ENCODE results near the gene WDR62. TPM values are rescaled to one million over a fixed set of nuclear protein-coding genes. Genes with fewer than 3 reads are reported as not detected.

WDR62 gene
- total RNA-seq, 3 donors from 2014 or later (not counting 1 experiment from before 2014, with no cell fraction given), result 3.9 to 5.9 (median 4.8) TPM

DNA sequence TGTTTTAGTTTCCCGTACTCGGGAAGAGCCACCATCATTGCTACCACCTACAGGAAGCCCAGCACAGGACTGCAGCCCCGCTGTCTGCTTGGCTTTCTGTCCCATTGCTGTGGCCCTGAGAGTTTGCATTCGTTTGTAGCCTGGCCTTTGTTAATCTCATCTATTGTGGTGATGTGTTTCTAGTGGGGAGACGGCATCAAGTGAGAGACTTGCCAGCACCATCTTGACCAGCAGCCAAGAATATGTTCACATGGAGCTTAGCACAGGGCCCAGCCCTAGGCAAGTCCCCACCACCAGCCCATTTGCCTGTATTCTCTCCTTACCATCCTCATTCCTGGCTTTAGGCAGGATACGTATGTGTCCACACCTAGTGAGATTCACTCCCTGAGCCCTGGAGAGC lies 39.0 kb downstream of the WDR62 start:
- TF ChIP-seq, protein P1, sequence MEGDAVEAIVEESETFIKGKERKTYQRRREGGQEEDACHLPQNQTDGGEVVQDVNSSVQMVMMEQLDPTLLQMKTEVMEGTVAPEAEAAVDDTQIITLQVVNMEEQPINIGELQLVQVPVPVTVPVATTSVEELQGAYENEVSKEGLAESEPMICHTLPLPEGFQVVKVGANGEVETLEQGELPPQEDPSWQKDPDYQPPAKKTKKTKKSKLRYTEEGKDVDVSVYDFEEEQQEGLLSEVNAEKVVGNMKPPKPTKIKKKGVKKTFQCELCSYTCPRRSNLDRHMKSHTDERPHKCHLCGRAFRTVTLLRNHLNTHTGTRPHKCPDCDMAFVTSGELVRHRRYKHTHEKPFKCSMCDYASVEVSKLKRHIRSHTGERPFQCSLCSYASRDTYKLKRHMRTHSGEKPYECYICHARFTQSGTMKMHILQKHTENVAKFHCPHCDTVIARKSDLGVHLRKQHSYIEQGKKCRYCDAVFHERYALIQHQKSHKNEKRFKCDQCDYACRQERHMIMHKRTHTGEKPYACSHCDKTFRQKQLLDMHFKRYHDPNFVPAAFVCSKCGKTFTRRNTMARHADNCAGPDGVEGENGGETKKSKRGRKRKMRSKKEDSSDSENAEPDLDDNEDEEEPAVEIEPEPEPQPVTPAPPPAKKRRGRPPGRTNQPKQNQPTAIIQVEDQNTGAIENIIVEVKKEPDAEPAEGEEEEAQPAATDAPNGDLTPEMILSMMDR (IDR thresholded peaks at IDR 0.05), result no peak
- Mint-ChIP-seq H3K27me3 (ENCODE audit: low read depth in 2 of 2) (no peaks in the 10 kb centered on the region), H3K9me3 (no peaks in the 10 kb centered on the region), H3K4me1 (no peaks in the 10 kb centered on the region), H3K27ac (no peak overlapping the region), H3K36me3 (no peaks in the 10 kb centered on the region), H3K4me3 (no peak overlapping the region)
- no peaks in the 10 kb centered on the region for H3K9me3 ChIP-seq (ENCODE audit: control insufficient read depth, insufficient read depth, low read length)
- ATAC-seq (no peak), DNase-seq (no peak)
- intact Hi-C loops (cut with micrococcal nuclease), result no loop called here
- 98% methylated on average over 5 of the region's 6 CpGs for WGBS (ENCODE audit: insufficient coverage)
- no peaks in the 10 kb centered on the region for H3K4me1 ChIP-seq (ENCODE audit: control insufficient read depth, insufficient read depth, low read length)
- H3K4me3 ChIP-seq (ENCODE audit: low read length), result no peak overlapping the region
- H3K27ac ChIP-seq (ENCODE audit: low read length), result no peak overlapping the region
- H3K27me3 ChIP-seq (ENCODE audit: control insufficient read depth, insufficient read depth, low read length), result no peaks in the 10 kb centered on the region
- no peaks in the 10 kb centered on the region for H3K36me3 ChIP-seq (ENCODE audit: control insufficient read depth, insufficient read depth, low read length)

DNA sequence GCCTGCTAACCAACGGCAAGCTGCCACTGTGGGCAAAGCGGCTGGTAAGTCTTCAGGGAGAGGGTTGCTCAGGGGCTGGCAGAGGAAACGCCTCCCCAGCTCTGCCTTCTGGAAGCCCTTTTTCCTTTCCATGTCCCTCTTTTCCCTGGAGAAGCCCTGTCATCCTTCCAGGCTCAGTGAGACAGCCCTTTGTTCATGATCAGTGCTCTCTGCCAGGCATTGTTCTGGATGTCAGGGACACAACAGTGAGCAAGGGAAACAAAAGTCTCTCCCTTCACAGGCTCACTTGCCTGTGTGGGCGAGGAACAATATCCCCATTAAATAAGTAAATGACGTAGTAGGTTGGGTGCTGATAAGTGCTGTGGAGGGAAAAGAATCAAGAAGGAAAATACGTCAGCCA lies 42.3 kb downstream of the WDR62 start:
- Histone ChIP-seq H3K27ac (ENCODE audit: low read length) (no peak overlapping the region), H3K4me3 (ENCODE audit: low read length) (no peak overlapping the region), H3K4me1 (ENCODE audit: control insufficient read depth, insufficient read depth, low read length) (no peaks in the 10 kb centered on the region), H3K27me3 (ENCODE audit: control insufficient read depth, insufficient read depth, low read length) (no peaks in the 10 kb centered on the region), H3K36me3 (ENCODE audit: control insufficient read depth, insufficient read depth, low read length) (no peaks in the 10 kb centered on the region), H3K9me3 (ENCODE audit: control insufficient read depth, insufficient read depth, low read length) (no peaks in the 10 kb centered on the region)
- Mint-ChIP-seq H3K4me1 (no peaks in the 10 kb centered on the region), H3K27me3 (ENCODE audit: low read depth in 2 of 2) (no peaks in the 10 kb centered on the region), H3K27ac (no peak overlapping the region), H3K9me3 (no peaks in the 10 kb centered on the region), H3K4me3 (no peak overlapping the region), H3K36me3 (no peaks in the 10 kb centered on the region)
- intact Hi-C loops (cut with micrococcal nuclease), result no loop called here
- no peak for DNase-seq
- TF ChIP-seq, protein P1 (IDR thresholded peaks at IDR 0.05), result no peak
- no peak for ATAC-seq
- WGBS (ENCODE audit: insufficient coverage), result 98% methylated on average over 6 of the region's 6 CpGs

GRCh38 chr19:36099166-36099785 lies 44.6 kb downstream of the WDR62 start:
- no peak overlapping the region for H3K27ac Mint-ChIP-seq
- no peaks in the 10 kb centered on the region for H3K9me3 Mint-ChIP-seq
- Histone ChIP-seq H3K27ac (ENCODE audit: low read length) (no peak overlapping the region), H3K4me1 (ENCODE audit: control insufficient read depth, insufficient read depth, low read length) (no peaks in the 10 kb centered on the region), H3K4me3 (ENCODE audit: low read length) (no peak overlapping the region), H3K9me3 (ENCODE audit: control insufficient read depth, insufficient read depth, low read length) (no peaks in the 10 kb centered on the region), H3K27me3 (ENCODE audit: control insufficient read depth, insufficient read depth, low read length) (no peaks in the 10 kb centered on the region), H3K36me3 (ENCODE audit: control insufficient read depth, insufficient read depth, low read length) (no peaks in the 10 kb centered on the region)
- no peaks in the 10 kb centered on the region for H3K27me3 Mint-ChIP-seq (ENCODE audit: low read depth in 2 of 2)
- intact Hi-C loops (cut with micrococcal nuclease), result no loop called here
- no peaks in the 10 kb centered on the region for H3K36me3 Mint-ChIP-seq
- TF ChIP-seq, protein P1 (IDR thresholded peaks at IDR 0.05), result no peak
- H3K4me3 Mint-ChIP-seq, result no peak overlapping the region
- ATAC-seq (no peak), DNase-seq (no peak)
- H3K4me1 Mint-ChIP-seq, result no peaks in the 10 kb centered on the region
- WGBS (ENCODE audit: insufficient coverage), result 97% methylated on average over 19 of the region's 19 CpGs

- no peaks in the 10 kb centered on the region for H3K27me3 Mint-ChIP-seq (ENCODE audit: low read depth in 2 of 2)
Measured at GRCh38 chr19:36100476-36100875, 45.8 kb downstream of the WDR62 start.

More at GRCh38 chr19:36100476-36100875, 45.8 kb downstream of the WDR62 start:
- DNase-seq, result no peak
- Mint-ChIP-seq H3K4me1 (no peaks in the 10 kb centered on the region), H3K36me3 (no peaks in the 10 kb centered on the region), H3K9me3 (no peaks in the 10 kb centered on the region), H3K4me3 (no peak overlapping the region), H3K27ac (no peak overlapping the region)
- Histone ChIP-seq H3K27ac (ENCODE audit: low read length) (no peak overlapping the region), H3K9me3 (ENCODE audit: control insufficient read depth, insufficient read depth, low read length) (no peaks in the 10 kb centered on the region), H3K36me3 (ENCODE audit: control insufficient read depth, insufficient read depth, low read length) (no peaks in the 10 kb centered on the region), H3K27me3 (ENCODE audit: control insufficient read depth, insufficient read depth, low read length) (no peaks in the 10 kb centered on the region), H3K4me3 (ENCODE audit: low read length) (no peak overlapping the region), H3K4me1 (ENCODE audit: control insufficient read depth, insufficient read depth, low read length) (no peaks in the 10 kb centered on the region)
- intact Hi-C loops (cut with micrococcal nuclease), result no loop called here
- ATAC-seq, result no peak
- 89% methylated on average over 5 of the region's 5 CpGs for WGBS (ENCODE audit: insufficient coverage)
- TF ChIP-seq, protein P1 (IDR thresholded peaks at IDR 0.05), result no peak

Measured in natural killer cell (primary cell).